ENCODE measurements around the gene ATOH7.

The ATOH7 gene

GRCh38 chr10:68239596-68240150 is 7.8 kb upstream of the ATOH7 start:
- Histone ChIP-seq H3K36me3 (replicated peaks) (no peaks in the 10 kb centered on the region), H3K4me3 (ENCODE audit: low read depth, low read length) (no peak overlapping the region), H3K27me3 (replicated peaks) (no peaks in the 10 kb centered on the region), H3K27ac (no peak overlapping the region)
- no peak for TF ChIP-seq CTCF (IDR thresholded peaks at IDR 0.05; ENCODE audit: low read depth, low read length, missing control alignments)
- in situ Hi-C loops (cut with HindIII; ENCODE audit: low pct_ligation_motif_present, low sequenced_read_pairs), result no loop called here
- DNase-seq, result no peak

GRCh38 chr10:68239069-68239468 is 7.2 kb upstream of the ATOH7 start:
- TF ChIP-seq CTCF (IDR thresholded peaks at IDR 0.05; ENCODE audit: low read depth, low read length, missing control alignments), result no peak
- in situ Hi-C loops (cut with HindIII; ENCODE audit: low pct_ligation_motif_present, low sequenced_read_pairs), result no loop called here

GRCh38 chr10:68238371-68238770 is 6.5 kb upstream of the ATOH7 start:
- Histone ChIP-seq H3K27ac (no peak overlapping the region), H3K27me3 (replicated peaks) (peaks cover 2% of the 10 kb centered on the region), H3K4me3 (ENCODE audit: low read depth, low read length) (no peak overlapping the region), H3K36me3 (replicated peaks) (no peaks in the 10 kb centered on the region)
- in situ Hi-C loops (cut with HindIII; ENCODE audit: low pct_ligation_motif_present, low sequenced_read_pairs), result no loop called here
- DNase-seq, result no peak
- TF ChIP-seq CTCF (IDR thresholded peaks at IDR 0.05; ENCODE audit: low read depth, low read length, missing control alignments), result no peak

More at GRCh38 chr10:68239069-68239468, 7.2 kb upstream of the ATOH7 start:
- H3K36me3 ChIP-seq (replicated peaks), result no peaks in the 10 kb centered on the region
- H3K27me3 ChIP-seq (replicated peaks), result no peaks in the 10 kb centered on the region
- no peak overlapping the region for H3K4me3 ChIP-seq (ENCODE audit: low read depth, low read length)
- H3K27ac ChIP-seq, result no peak overlapping the region
- DNase-seq, result no peak

- in situ Hi-C loops (cut with HindIII; ENCODE audit: low pct_ligation_motif_present, low sequenced_read_pairs), result no loop called here
- TF ChIP-seq CTCF (IDR thresholded peaks at IDR 0.05; ENCODE audit: low read depth, low read length, missing control alignments), result no peak
- no peaks in the 10 kb centered on the region for H3K36me3 ChIP-seq (replicated peaks)
- no peak for DNase-seq
- no peak overlapping the region for H3K27ac ChIP-seq
- H3K4me3 ChIP-seq (ENCODE audit: low read depth, low read length), result no peak overlapping the region
- H3K27me3 ChIP-seq (replicated peaks), result peaks cover 2% of the 10 kb centered on the region
Measured at GRCh38 chr10:68237173-68237572, 5.3 kb upstream of the ATOH7 start.

GRCh38 chr10:68235581-68235980 is 3.7 kb upstream of the ATOH7 start:
- no peak for DNase-seq
- TF ChIP-seq CTCF (IDR thresholded peaks at IDR 0.05; ENCODE audit: low read depth, low read length, missing control alignments), result no peak
- Histone ChIP-seq H3K4me3 (ENCODE audit: low read depth, low read length) (no peak overlapping the region), H3K36me3 (replicated peaks) (no peaks in the 10 kb centered on the region), H3K27me3 (replicated peaks) (peaks cover 2% of the 10 kb centered on the region), H3K27ac (no peak overlapping the region)
- in situ Hi-C loops (cut with HindIII; ENCODE audit: low pct_ligation_motif_present, low sequenced_read_pairs), result no loop called here

GRCh38 chr10:68235111-68235510 is 3.2 kb upstream of the ATOH7 start:
- TF ChIP-seq CTCF (IDR thresholded peaks at IDR 0.05; ENCODE audit: low read depth, low read length, missing control alignments), result no peak
- peaks cover 2% of the 10 kb centered on the region for H3K27me3 ChIP-seq (replicated peaks)
- no peak for DNase-seq
- H3K4me3 ChIP-seq (ENCODE audit: low read depth, low read length), result no peak overlapping the region
- no peaks in the 10 kb centered on the region for H3K36me3 ChIP-seq (replicated peaks)
- in situ Hi-C loops (cut with HindIII; ENCODE audit: low pct_ligation_motif_present, low sequenced_read_pairs), result no loop called here
- no peak overlapping the region for H3K27ac ChIP-seq
